GM18507 (cell line): ENCODE results near the gene SNX9.
"Not testable (repeated sequence)": the region's sequence is repeated elsewhere in the genome, so short reads cannot be mapped to it uniquely, and the experiment has no call there.

Experiments used
- DNase-seq: peaks from one replicate; pipeline ENCODE4 v3.0.0; 2011; ENCODE audit warnings: low read depth; ENCODE audit not compliant: insufficient read length; ENCODE audit errors: extremely low spot score
- FAIRE-seq: peaks from 2 replicates; lab custom pipeline; 2011; peaks lifted over from hg19 to GRCh38; lab: Jason Lieb, UNC

Gene SNX9

GRCh38 chr6:157799561-157799960 lies 23.5 kb upstream of the SNX9 start:
- FAIRE-seq, DNase-seq: not testable (repeated sequence)

GRCh38 chr6:157800420-157801237 lies 22.4 kb upstream of the SNX9 start:
- peak; percentile 81 for FAIRE-seq
- DNase-seq = no peak

DNA sequence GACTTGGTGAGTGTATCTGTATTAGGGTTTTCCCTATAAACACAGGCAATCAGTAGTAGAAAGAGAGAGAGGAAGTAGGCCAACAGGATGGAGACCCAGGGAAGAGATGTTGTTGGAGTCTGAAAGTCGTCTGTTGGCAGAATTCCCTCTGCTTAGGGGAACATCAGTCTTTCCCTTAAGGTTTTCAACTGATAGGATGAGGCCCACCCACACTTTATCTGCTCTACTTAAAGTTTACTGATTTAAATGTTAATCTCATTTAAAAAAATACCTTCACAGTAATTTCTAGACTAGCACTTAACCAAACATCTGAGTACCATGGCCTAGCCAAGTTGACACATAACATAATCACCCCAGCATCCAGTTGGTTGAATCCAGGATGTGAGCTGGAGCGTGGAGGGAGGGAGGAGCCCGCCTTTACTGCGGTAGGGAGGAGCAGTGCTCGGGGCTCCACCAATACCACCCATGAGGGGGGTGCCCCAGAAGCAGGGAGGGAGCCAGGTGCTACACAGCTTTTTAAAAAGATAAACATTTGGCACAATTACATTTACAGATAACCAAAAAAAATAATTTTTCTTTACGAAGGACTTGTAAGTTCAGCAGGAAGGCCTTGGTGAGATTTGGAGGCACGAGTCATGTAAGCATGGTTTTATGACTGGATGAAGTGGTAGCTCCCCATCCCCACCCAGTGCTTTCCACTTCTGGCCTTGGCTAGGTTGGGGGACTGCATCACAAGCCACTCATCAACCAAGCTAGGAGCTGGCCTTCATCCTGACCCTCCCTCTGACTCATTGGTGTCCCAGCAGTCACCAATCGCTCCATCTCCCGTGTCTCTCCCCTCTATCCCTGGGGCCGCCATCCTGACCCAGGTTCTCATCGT lies 18.4 kb upstream of the SNX9 start:
- DNase-seq = no peak
- FAIRE-seq = peak; percentile 5

- FAIRE-seq = no peak
- no peak for DNase-seq
These were observed 16.8 kb upstream of the SNX9 start for GRCh38 chr6:157806131-157806855.

GRCh38 chr6:157806856-157807215 lies 16.2 kb upstream of the SNX9 start:
- FAIRE-seq (no peak), DNase-seq (no peak)

- DNase-seq (no peak), FAIRE-seq (no peak)
These were observed 14.6 kb upstream of the SNX9 start for GRCh38 chr6:157808405-157808950.

DNA sequence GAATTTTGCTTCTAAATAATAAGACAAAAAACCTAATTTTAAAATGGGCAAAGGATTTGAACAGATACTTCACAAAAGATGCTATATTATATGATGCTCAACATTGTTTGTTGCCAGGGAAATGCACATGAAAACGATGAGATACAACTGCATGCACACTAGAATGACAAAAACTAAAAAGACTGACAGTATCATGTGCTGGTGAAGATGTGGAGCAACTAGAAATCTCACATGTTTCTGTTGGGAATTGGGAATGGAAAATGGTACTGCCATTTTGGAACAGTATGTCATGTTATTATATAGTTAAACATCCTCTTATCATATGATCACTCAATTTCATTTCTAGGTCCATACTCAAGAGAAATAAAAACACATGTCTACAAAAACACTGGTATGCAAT lies 13.4 kb upstream of the SNX9 start:
- FAIRE-seq (no peak), DNase-seq (no peak)

DNA sequence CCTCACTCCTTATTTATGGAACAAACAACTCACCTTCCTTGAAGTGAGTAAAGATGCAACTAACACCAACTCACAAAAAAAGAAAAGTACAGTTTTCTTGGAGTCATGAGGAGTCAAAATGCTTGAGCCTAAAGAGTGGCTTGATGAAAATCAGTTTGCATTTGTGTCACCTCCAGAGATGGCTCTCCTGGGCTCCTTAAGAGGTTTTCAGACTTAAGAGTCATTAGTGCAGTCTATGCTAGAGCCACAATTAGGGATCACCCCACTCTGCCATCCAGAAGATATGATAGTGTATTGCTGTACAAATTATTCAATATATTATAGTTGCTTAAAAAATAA lies 11.9 kb upstream of the SNX9 start:
- FAIRE-seq (no peak), DNase-seq (no peak)

DNA sequence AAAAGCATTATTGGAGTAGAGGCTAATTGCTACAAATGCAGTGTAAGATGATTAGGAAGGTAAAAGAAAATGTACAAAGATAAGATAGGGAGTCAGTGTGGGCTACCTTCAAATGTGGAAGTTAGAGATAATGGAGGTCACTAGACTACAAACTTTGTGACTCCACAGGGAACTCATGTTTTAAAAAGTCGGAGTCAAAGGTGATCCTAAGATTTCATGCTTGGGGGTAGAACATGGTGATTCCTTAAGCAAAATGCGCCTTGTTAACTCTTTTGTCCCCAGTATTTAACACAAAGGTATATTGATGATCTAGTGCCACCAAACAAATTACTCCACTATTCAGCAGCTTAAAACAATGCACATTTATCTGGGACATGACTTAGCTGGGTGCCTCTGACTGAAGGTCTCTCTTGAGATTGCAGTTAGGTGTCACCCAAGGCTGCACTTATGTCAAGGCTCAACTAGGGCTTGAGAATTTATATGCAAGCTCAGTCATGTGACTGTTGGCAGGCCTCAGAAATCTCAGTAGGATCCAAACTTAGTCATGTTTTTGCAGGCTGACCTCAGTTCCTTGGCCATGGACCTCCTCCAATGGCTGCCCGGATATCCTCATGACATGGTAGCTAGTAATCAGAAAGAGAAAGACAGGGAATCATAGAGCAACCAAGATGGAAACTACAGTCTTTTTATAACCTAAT lies 11.4 kb upstream of the SNX9 start:
- FAIRE-seq = no peak

DNA sequence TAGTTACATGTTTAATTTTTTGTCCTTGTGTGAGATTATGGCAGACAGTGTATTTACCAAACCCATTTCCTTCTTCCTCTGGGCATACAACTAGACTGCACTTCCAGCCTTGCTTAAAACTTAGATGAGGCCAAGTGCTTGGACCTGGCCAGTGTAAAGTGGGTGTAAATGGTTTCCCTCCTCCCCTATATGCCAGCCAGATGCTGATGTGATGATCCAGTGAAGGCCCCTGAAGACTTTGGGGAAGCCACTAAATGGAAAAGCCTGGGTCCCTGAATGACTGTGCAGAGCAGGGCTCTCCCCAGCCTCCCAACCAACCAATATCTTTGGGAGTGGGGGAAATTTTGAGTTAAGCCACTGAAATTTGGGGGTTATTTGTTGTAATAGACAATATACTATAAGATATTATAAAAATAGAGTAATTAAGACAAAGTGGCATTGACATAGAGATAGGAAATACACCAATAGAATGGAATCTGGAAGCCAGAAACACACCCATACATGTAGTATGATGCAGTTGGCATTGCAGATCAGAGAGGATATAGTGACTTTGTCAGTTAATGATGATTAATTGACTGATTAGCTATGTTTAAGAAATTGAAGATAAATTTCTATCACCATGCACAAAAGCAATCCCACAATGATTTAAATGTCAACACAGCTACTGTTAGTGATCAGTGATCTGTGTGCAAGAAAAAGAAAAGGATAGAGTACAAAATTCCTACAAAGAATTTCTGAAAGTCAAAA lies 10.4 kb upstream of the SNX9 start:
- no peak for DNase-seq
- no peak for FAIRE-seq

More for the DNA sequence above, 11.4 kb upstream of the SNX9 start:
- DNase-seq = no peak

DNA sequence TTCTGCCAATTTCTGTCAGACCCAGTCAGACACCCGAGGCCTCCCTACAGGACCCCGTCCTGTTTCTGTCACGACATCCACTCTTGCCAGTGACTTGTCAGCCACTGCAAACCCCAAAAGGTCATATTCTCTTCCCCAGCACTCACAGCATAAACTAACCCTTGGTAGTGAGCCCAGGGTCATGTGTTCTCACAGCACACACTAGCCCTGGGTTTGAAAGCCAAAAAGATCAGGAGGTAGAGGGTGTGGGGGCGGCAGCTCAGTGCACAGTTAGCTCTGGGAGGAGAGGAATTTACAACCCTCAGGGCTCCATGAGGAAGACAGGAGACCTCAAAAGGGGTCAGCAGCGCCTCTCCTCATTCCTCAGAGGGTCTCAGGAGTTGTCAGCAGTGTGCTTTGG lies 9.9 kb upstream of the SNX9 start:
- FAIRE-seq (no peak), DNase-seq (no peak)

DNA sequence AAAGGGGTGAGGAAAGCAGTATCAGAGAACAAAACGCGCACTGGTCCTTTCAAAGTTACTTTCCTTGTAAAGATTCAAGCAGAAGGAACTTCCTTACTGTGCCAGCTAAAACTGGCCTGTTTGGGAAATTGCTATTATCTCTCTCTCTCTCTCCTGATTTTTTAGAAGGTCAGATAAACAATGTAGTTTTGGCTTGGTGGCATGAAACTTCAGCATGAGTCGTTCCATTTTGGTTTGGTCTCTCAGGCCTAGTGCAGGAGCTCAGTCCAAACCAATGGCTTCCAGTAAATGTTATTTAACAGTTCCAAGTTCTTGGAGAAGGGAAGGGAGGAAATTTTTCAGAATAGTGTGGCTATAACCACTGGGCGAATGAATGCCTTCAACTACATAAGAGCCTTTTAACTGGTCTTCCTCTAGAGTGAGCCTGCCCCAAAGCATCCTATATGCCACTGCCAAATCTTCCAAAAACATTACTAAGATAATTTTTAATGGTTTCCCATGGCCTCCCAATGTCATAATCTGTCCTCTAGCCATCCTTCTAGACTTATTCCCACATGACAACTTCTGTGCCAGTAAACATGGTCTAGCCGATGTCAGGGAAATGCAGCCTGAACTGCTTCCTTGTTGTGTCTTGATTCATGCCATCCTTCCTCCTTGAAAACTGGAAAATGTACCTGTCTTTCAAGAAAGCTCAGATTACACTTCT lies 9.1 kb upstream of the SNX9 start:
- no peak for FAIRE-seq
- no peak for DNase-seq

DNA sequence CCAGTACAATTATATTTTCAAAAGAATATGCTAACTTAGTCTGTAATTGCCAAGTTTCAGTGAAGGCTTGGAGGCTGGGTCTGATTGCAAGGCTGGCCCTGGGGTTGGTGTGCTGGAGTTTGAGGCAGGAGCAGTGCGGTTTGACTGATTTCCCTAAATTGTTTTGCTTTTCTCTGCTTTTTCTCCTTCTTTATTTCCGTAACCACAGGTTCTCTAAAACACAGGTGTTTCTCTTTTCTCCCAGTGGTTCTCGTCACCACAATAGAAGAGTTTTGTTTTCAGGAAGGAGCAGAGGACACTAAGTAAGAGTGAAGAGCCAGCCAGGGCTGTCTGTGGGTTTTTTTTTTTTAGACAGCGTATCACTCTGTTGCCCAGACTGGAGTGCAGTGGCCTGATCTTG lies 8.2 kb upstream of the SNX9 start:
- no peak for DNase-seq
- FAIRE-seq = peak; percentile 50

GRCh38 chr6:157821342-157822033 lies 1.6 kb upstream of the SNX9 start:
- DNase-seq = no peak
- FAIRE-seq = no peak

DNA sequence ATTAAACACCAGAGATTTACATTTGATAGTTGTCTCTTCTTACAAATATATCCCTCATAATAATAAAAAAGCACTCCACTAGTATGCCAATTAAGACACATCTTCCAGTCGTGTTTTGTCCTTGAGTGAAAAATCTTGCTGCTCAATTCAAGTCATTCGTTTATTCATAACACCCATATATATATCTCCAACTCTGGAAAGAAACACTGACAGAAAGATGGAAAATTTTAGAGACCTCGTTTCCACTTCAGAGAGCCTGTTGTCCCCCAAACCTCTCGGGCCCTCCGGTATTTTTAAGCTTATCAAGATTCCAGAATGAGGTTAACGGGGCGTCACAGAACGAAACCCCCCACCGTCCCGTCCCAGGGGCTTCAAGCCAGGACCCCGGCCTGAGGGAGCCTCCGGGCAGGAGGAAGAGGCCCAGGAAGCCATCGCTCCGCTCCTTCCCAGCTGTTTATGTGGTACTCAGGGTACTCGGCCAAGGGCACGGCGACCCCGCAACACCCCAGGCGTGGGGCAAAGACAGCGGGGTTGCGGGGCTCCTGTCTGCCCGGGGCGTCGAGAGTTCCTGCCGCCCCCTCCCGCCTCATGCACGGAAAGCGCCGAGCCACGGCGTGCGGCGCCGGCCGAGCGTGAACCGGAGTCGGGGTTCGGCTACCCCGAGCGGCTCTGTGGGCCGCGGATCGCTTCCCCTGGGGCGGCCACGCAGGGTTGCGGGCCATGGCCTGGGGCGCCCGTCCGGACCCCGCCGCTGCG lies 623 bp upstream of the SNX9 start:
- DNase-seq (no peak), FAIRE-seq (no peak)

GRCh38 chr6:157823528-157824370 lies 703 bp downstream of the SNX9 start:
- peak; percentile 79 for FAIRE-seq

More at GRCh38 chr6:157823528-157824370, 703 bp downstream of the SNX9 start:
- DNase-seq = no peak
